Right kidney (tissue), 1 donor: ENCODE measurements around the gene NAT8.
"Not testable (repeated sequence)": the region's sequence is repeated elsewhere in the genome, so short reads cannot be mapped to it uniquely, and the experiment has no call there.

Experiments
- DNase-seq: peaks from one replicate; pipeline ENCODE4 v3.0.0-alpha.2; 2016

NAT8 gene

GRCh38 chr2:73640511-73640911, 1.7 kb downstream of the NAT8 start:
- DNase-seq, result no peak

- no peak for DNase-seq
Measured at GRCh38 chr2:73638429-73638828, 3.8 kb downstream of the NAT8 start.

- not testable (repeated sequence) for DNase-seq
Measured at GRCh38 chr2:73636977-73637376, 5.2 kb downstream of the NAT8 start.

GRCh38 chr2:73630662-73631266, 11.5 kb downstream of the NAT8 start:
- not testable (repeated sequence) for DNase-seq

- not testable (repeated sequence) for DNase-seq
Measured at GRCh38 chr2:73628493-73628892, 13.7 kb downstream of the NAT8 start.

- DNase-seq, result not testable (repeated sequence)
Measured at GRCh38 chr2:73626237-73626636, 16.0 kb downstream of the NAT8 start.

- DNase-seq, result not testable (repeated sequence)
Measured at GRCh38 chr2:73624625-73625024, 17.6 kb downstream of the NAT8 start.

GRCh38 chr2:73624036-73624435, 18.2 kb downstream of the NAT8 start:
- DNase-seq, result not testable (repeated sequence)

- DNase-seq, result not testable (repeated sequence)
Measured at GRCh38 chr2:73619925-73620324, 22.3 kb downstream of the NAT8 start.

GRCh38 chr2:73614997-73615396, 27.2 kb downstream of the NAT8 start:
- DNase-seq, result no peak

- no peak for DNase-seq
Measured at GRCh38 chr2:73614105-73614504, 28.1 kb downstream of the NAT8 start.

- DNase-seq, result no peak
Measured at GRCh38 chr2:73611867-73612266, 30.4 kb downstream of the NAT8 start.

GRCh38 chr2:73611193-73611592, 31.0 kb downstream of the NAT8 start:
- DNase-seq, result no peak

- DNase-seq, result no peak
Measured at GRCh38 chr2:73610111-73610510, 32.1 kb downstream of the NAT8 start.

GRCh38 chr2:73604589-73604988, 37.6 kb downstream of the NAT8 start:
- not testable (repeated sequence) for DNase-seq

- not testable (repeated sequence) for DNase-seq
Measured at GRCh38 chr2:73603099-73603588, 39.1 kb downstream of the NAT8 start.

- DNase-seq, result no peak
Measured at GRCh38 chr2:73601780-73602179, 40.4 kb downstream of the NAT8 start.

GRCh38 chr2:73594251-73594650, 48.0 kb downstream of the NAT8 start:
- DNase-seq, result no peak

- no peak for DNase-seq
Measured at GRCh38 chr2:73593680-73594079, 48.5 kb downstream of the NAT8 start.
